GM23248 (cell line): Measurements from ENCODE around the gene MAGEF1.

Source experiments
- EZH2 ChIP-seq: fragments of 200-600 bp; sonication (generic); IDR thresholded peaks from 2 replicates; pipeline ENCODE4 v1.6.1; 2018; ENCODE audit warnings: antibody characterized with exemption, mild to moderate bottlenecking; ENCODE audit not compliant: insufficient read depth, poor library complexity, severe bottlenecking
- EZH2phosphoT487 ChIP-seq: fragments of 200-600 bp; sonication (generic); IDR thresholded peaks from 2 replicates; pipeline ENCODE4 v1.6.1; 2018; ENCODE audit warnings: antibody characterized with exemption, moderate library complexity, mild to moderate bottlenecking, low read depth; ENCODE audit not compliant: insufficient read depth

DNA sequence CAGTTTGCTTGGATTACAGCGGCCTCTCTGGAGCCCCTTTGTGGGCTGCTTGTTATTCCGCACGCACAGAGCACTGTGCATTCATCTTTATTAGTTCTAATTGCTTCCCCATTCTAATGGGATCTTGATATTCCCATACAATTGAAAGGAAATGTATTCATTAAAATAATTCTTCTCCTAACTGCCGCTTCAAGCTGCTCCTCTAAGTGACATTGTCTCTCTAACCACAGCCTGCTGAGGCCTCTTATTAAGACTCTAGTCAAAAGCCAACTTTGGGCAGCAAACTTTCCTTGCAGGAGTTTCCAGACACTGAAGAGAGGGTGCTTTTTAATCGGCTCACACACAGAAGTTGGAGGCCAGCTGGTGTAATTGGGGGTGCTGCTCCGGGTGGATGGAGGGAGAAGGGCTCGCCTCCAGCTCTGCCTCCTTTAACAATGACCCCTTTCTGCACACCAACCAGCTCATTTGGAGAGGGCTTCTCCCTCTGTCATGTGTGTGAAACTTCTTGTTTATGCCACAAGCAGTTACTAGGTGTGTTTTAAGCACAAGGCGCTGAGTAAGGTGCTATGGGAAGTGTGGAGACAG, 5.6 kb upstream of the MAGEF1 start:
- no peak for TF ChIP-seq EZH2
- no peak for TF ChIP-seq EZH2phosphoT487
